Endothelial cell of umbilical vein (primary cell): ENCODE results near the gene CELA2B.

Experiments used
- CTCF ChIP-seq, 2 donors: IDR thresholded peaks; 1 replicate in 1 of 2; 2 replicates in 1 of 2; pipeline ENCODE4 v1.5.1; 2011; ENCODE audit warnings: low read length in 2 of 2, mild to moderate bottlenecking in 2 of 2, moderate library complexity in 2 of 2, control low read depth in 1 of 2, inconsistent platforms in 1 of 2, low read depth in 1 of 2; ENCODE audit not compliant: insufficient read depth in 1 of 2; ENCODE audit errors: extremely low read depth in 1 of 2
- EZH2 ChIP-seq: IDR thresholded peaks from 2 replicates; pipeline ENCODE4 v1.6.1; 2012; ENCODE audit warnings: borderline replicate concordance, low read depth, mild to moderate bottlenecking, moderate library complexity, low read length, inconsistent platforms; ENCODE audit not compliant: severe bottlenecking
- FOS ChIP-seq: IDR thresholded peaks from 2 replicates; pipeline ENCODE4 v1.6.1; 2011; ENCODE audit warnings: mild to moderate bottlenecking, low read length, moderate library complexity, borderline replicate concordance; ENCODE audit not compliant: insufficient read depth
- GATA2 ChIP-seq: IDR thresholded peaks from 2 replicates; pipeline ENCODE4 v1.7.0; 2011; ENCODE audit warnings: low read depth, mild to moderate bottlenecking, moderate library complexity, mixed read lengths, low read length; ENCODE audit not compliant: insufficient read length, insufficient read depth
- JUN ChIP-seq: IDR thresholded peaks from 2 replicates; pipeline ENCODE4 v1.6.1; 2011; ENCODE audit warnings: borderline replicate concordance, low read depth; ENCODE audit not compliant: insufficient read length, insufficient read depth
- MAX ChIP-seq: IDR thresholded peaks from 2 replicates; pipeline ENCODE4 v1.6.1; 2011; ENCODE audit not compliant: insufficient read depth, insufficient read length
- MYC ChIP-seq: IDR thresholded peaks from one replicate; pipeline ENCODE4 v1.6.1; 2011; ENCODE audit warnings: mild to moderate bottlenecking, low read depth, low read length
- POLR2A ChIP-seq: IDR thresholded peaks from 2 replicates; pipeline ENCODE4 v1.6.1; 2012; ENCODE audit warnings: low read depth, mild to moderate bottlenecking, control low read depth, low read length
- POLR2AphosphoS5 ChIP-seq: IDR thresholded peaks from 2 replicates; pipeline ENCODE4 v1.6.1; 2012; ENCODE audit warnings: low read depth, mild to moderate bottlenecking, control low read depth, low read length, moderate library complexity; ENCODE audit not compliant: insufficient read depth

DNA sequence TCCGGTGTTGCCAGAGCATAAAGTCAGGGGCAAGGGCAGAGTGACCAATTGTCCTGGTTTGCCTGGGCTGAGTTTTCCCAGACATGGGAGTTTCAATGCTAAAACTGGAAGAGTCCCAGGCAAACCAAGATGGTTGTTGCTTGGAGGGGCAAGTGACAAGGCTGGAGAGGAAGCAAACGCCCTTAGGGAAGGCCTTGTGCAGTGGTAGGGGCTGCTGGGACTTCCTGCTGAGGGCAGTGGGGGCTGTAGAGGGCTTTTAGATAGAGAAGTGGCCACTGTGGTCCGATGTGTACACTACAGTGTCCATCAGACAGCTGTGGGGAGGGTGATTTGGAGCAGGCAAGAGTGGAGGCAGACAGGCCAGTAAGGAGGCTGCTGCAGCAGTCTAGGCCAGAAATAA lies 26.3 kb upstream of the CELA2B start:
- TF ChIP-seq CTCF (IDR thresholded peaks at IDR 0.05; ENCODE audit: extremely low read depth in 1 of 2, insufficient read depth in 1 of 2, low read depth in 1 of 2, low read length in 2 of 2) (no peak), POLR2A (no peak), EZH2 (no peak), MAX (no peak), FOS (no peak), POLR2AphosphoS5 (no peak), JUN (no peak), MYC (no peak), GATA2 (no peak)
